Heart left ventricle (tissue), 16 donors: ENCODE results near the gene ZNF516. TPM values are rescaled to one million over a fixed set of nuclear protein-coding genes. Genes with fewer than 3 reads are reported as not detected.

ENCODE experiments used
- ATAC-seq, 4 donors: fragments of 200-7000 bp; cut with Tn5 transposase; one replicate each; pipeline ENCODE4 v1.9.1; 2020 to 2022; ENCODE audit warnings: moderate library complexity in 4 of 4, mild to moderate bottlenecking in 3 of 4, moderate number of reproducible peaks in 1 of 4
- DNase-seq, 5 donors: peaks; one replicate each; pipeline ENCODE4 v3.0.0-alpha.2; 2020
- H3K27ac ChIP-seq, 12 donors: fragments of 200-600 bp; sonication (generic) in 4 of 12; one replicate each; pipeline versions ENCODE4 v1.5.0 to v1.8.0; 2016 to 2022; ENCODE audit warnings: mild to moderate bottlenecking in 2 of 12
- H3K27me3 ChIP-seq, 9 donors: fragments of 200-600 bp; sonication (generic) in 2 of 9; one replicate each; pipeline versions ENCODE4 v1.5.1 to v1.8.0; 2016 to 2022; ENCODE audit warnings: mild to moderate bottlenecking in 3 of 9
- H3K36me3 ChIP-seq, 9 donors: fragments of 200-600 bp; sonication (generic) in 2 of 9; one replicate each; pipeline versions ENCODE4 v1.5.0 to v1.8.0; 2018 to 2022; ENCODE audit warnings: mild to moderate bottlenecking in 2 of 9
- H3K4me1 ChIP-seq, 12 donors: fragments of 200-600 bp; sonication (generic) in 4 of 12; one replicate each; pipeline versions ENCODE4 v1.5.0 to v1.8.0; 2016 to 2022; ENCODE audit warnings: mild to moderate bottlenecking in 3 of 12
- H3K4me3 ChIP-seq, 12 donors: fragments of 200-600 bp; sonication (generic) in 4 of 12; one replicate each; pipeline versions ENCODE4 v1.5.0 to v1.8.0; 2017 to 2022; ENCODE audit warnings: mild to moderate bottlenecking in 9 of 12, moderate library complexity in 4 of 12
- H3K9me3 ChIP-seq, 12 donors: fragments of 200-600 bp; sonication (generic) in 4 of 12; one replicate each; pipeline versions ENCODE4 v1.5.0 to v1.8.0; 2016 to 2022; ENCODE audit warnings: mild to moderate bottlenecking in 1 of 12
- CTCF ChIP-seq, 12 donors: fragments of 200-600 bp; sonication (generic) in 4 of 12; IDR thresholded peaks; one replicate each; pipeline versions ENCODE4 v1.5.0 to v1.8.0; 2018 to 2022; ENCODE audit warnings: antibody characterized with exemption in 12 of 12, mild to moderate bottlenecking in 5 of 12
- POLR2A ChIP-seq, 2 donors: fragments of 450-650 bp; IDR thresholded peaks; one replicate each; pipeline ENCODE4 v1.6.1; 2017; ENCODE audit warnings: antibody characterized with exemption in 2 of 2, mild to moderate bottlenecking in 2 of 2, moderate library complexity in 2 of 2
- WGBS, 4 donors: extraction: QIAGEN DNeasy Blood & Tissue Kit in 2 of 4; methylation state at CpG; one replicate each; pipeline versions ENCODE4 v1.1.5 to v1.1.7; 2013 to 2018; 5-methylcytosine and 5-hydroxymethylcytosine counted together
- intact Hi-C, 10 donors: fragments of 100-400 bp; cut with DNase I; formaldehyde crosslinking; loops; one replicate each; pipeline versions ENCODE4 v1.11.1 to v1.14.2; 2022
- polyA plus RNA-seq, 2 donors: library from polyadenylated mRNA; stranded (reverse); fragments of 200-250 nt; gene quantifications; one replicate each; pipeline ENCODE4 v1.2.3, GENCODE V29; 2013
- total RNA-seq, 9 donors: library from RNA; depleted of rRNA in 2 of 9; stranded (reverse); fragments of >200 nt in 2 of 9; fragmentation: NEBNext Ultra II Directional in 3 of 9; extraction: Animal tissue kit (Norgen Biotek cat#: 25700) in 3 of 9; gene quantifications; one replicate each; pipeline versions ENCODE4 v1.1.0 to v1.2.4, GENCODE V29; 2016 to 2023
- donor health status: ischemic (EF 13 %, LVEDD 7.1; RV severe dilation, severe dysfunction).
- donor health status: healthy with polysubstance abuse.
- donor health status: DM: no; HTN: yes; CAD: no.
- donor health status: DM: no; HTN: no; CAD: no.
- donor health status: ischemic (EF 25% LVEDD 6.9; RV normal size, moderate dysfunction).
- donor health status: ischemic (EF 25% LVEDD 5.7; RV mildly dilated, moderate dysfunction).
- donor health status: healthy.
- donor health status: DM: yes; HTN: yes; CAD: no.
- donor health status: ischemic (EF 35%, LVEDD 5.7; RV mildly dilated, moderate dysfunction).
- donor health status: nonischemic (EF 11% LVEDD 7.7; RV severe dilation, severe dysfunction).
- donor health status: DM: yes; HTN: yes; CAD: no.
- donor health status: PGD.
- donor health status: ischemic (EF 29% LVEDD 5.4; RV normal size, mild dysfunction).
- donor health status: nonischemic (EF 23%, LVEDD 6.1; RV moderate dilation, normal function).

The ZNF516 gene
- total and polyA plus RNA-seq, 11 donors: 4.8 to 24.8 (median 14.6) TPM

GRCh38 chr18:76457957-76458356, 37.1 kb downstream of the ZNF516 start:
- ATAC-seq: no peak
- 94 to 95% (median 94%) methylated on average over 9 of the region's 9 CpGs for WGBS, 4 donors
- no peaks in the 10 kb centered on the region for H3K9me3 ChIP-seq
- peak in 1 of 5 donors; percentile 6 for DNase-seq
- H3K27ac ChIP-seq: no peak overlapping the region
- TF ChIP-seq CTCF (IDR thresholded peaks at IDR 0.05): no peak
- TF ChIP-seq POLR2A (IDR thresholded peaks at IDR 0.05): no peak
- peaks cover 0 to 10% (median 0%) of the 10 kb centered on the region in 9 donors for H3K36me3 ChIP-seq
- H3K4me1 ChIP-seq: peaks cover 0 to 61% (median 20%) of the 10 kb centered on the region in 12 donors
- H3K27me3 ChIP-seq: no peaks in the 10 kb centered on the region
- no peak overlapping the region for H3K4me3 ChIP-seq
- intact Hi-C loops: no loop called here

- Histone ChIP-seq H3K27me3 (no peaks in the 10 kb centered on the region), H3K36me3 (peaks cover 0 to 10% (median 0%) of the 10 kb centered on the region in 9 donors), H3K4me1 (peaks cover 0 to 64% (median 24%) of the 10 kb centered on the region in 12 donors), H3K4me3 (no peak overlapping the region), H3K27ac (no peak overlapping the region), H3K9me3 (no peaks in the 10 kb centered on the region)
- no peak for ATAC-seq
- intact Hi-C loops: no loop called here
- WGBS, 4 donors: 78 to 91% (median 86%) methylated on average over 9 of the region's 9 CpGs
- TF ChIP-seq POLR2A (IDR thresholded peaks at IDR 0.05) (no peak), CTCF (IDR thresholded peaks at IDR 0.05) (no peak)
- DNase-seq: peak in 2 of 5 donors; percentile 5 to 32
Measured at GRCh38 chr18:76457475-76457874, 37.6 kb downstream of the ZNF516 start.

GRCh38 chr18:76456823-76457222, 38.2 kb downstream of the ZNF516 start:
- Histone ChIP-seq H3K4me3 (no peak overlapping the region), H3K36me3 (peaks cover 0 to 8% (median 0%) of the 10 kb centered on the region in 9 donors), H3K4me1 (peaks cover 0 to 71% (median 31%) of the 10 kb centered on the region in 12 donors), H3K27me3 (no peaks in the 10 kb centered on the region), H3K27ac (no peak overlapping the region), H3K9me3 (no peaks in the 10 kb centered on the region)
- no peak for ATAC-seq
- TF ChIP-seq POLR2A (IDR thresholded peaks at IDR 0.05): no peak
- TF ChIP-seq CTCF (IDR thresholded peaks at IDR 0.05): no peak
- DNase-seq: no peak
- intact Hi-C loops: no loop called here
- WGBS, 4 donors: 90 to 93% (median 92%) methylated on average over 4 of the region's 4 CpGs

- no peak overlapping the region for H3K4me3 ChIP-seq
- intact Hi-C loops: no loop called here
- no peaks in the 10 kb centered on the region for H3K9me3 ChIP-seq
- TF ChIP-seq CTCF (IDR thresholded peaks at IDR 0.05) (no peak), POLR2A (IDR thresholded peaks at IDR 0.05) (no peak)
- peaks cover 0 to 4% (median 0%) of the 10 kb centered on the region in 9 donors for H3K36me3 ChIP-seq
- H3K27me3 ChIP-seq: no peaks in the 10 kb centered on the region
- 90 to 93% (median 92%) methylated on average over 16 of the region's 16 CpGs for WGBS, 4 donors
- peaks cover 0 to 77% (median 34%) of the 10 kb centered on the region in 12 donors for H3K4me1 ChIP-seq
- no peak overlapping the region for H3K27ac ChIP-seq
- DNase-seq (peak in 3 of 5 donors; percentile 3 to 28 (median 10)), ATAC-seq (no peak)
Measured at GRCh38 chr18:76456018-76456750, 38.9 kb downstream of the ZNF516 start.
